OCI-LY7 (cell line): ENCODE data around the gene TDRD9.

ENCODE experiments used
- CTCF ChIP-seq: fragments of 200-600 bp; sonication (generic); conservative IDR thresholded peaks from 2 replicates; pipeline ENCODE4 v1.5.1; 2014; ENCODE audit warnings: mild to moderate bottlenecking, antibody characterized with exemption, low read length, moderate library complexity, mixed read lengths
- EZH2phosphoT487 ChIP-seq: fragments of 200-600 bp; sonication (generic); IDR thresholded peaks from 2 replicates; pipeline ENCODE4 v1.6.1; 2018; ENCODE audit warnings: low read depth, borderline replicate concordance, mild to moderate bottlenecking, mixed run types, antibody characterized with exemption, low read length, moderate library complexity, mixed read lengths

GRCh38 chr14:103920981-103921854 is 7.0 kb upstream of the TDRD9 start:
- TF ChIP-seq CTCF (peak; percentile 88), EZH2phosphoT487 (no peak)
